GM13976 (cell line): ENCODE data around the gene F12.

Experiments used
- DNase-seq: peaks from one replicate; pipeline ENCODE4 v3.0.0; 2012; ENCODE audit warnings: low spot score
- in situ Hi-C: fragments of 300-500 bp; cut with MboI; formaldehyde crosslinking; loops from one replicate; pipeline ENCODE4 v1.12.0; 2022; ENCODE audit warnings: low sequenced_read_pairs, mixed read lengths, inconsistent platforms; ENCODE audit not compliant: unreplicated experiment
- TF ChIP-seq, protein P1 (sequence below): IDR thresholded peaks from 2 replicates; pipeline ENCODE4 v1.5.1; 2012; ENCODE audit warnings: borderline replicate concordance, mild to moderate bottlenecking; ENCODE audit not compliant: insufficient read depth; ENCODE audit errors: extremely low read depth, missing control alignments, control extremely low read depth

The F12 gene

DNA sequence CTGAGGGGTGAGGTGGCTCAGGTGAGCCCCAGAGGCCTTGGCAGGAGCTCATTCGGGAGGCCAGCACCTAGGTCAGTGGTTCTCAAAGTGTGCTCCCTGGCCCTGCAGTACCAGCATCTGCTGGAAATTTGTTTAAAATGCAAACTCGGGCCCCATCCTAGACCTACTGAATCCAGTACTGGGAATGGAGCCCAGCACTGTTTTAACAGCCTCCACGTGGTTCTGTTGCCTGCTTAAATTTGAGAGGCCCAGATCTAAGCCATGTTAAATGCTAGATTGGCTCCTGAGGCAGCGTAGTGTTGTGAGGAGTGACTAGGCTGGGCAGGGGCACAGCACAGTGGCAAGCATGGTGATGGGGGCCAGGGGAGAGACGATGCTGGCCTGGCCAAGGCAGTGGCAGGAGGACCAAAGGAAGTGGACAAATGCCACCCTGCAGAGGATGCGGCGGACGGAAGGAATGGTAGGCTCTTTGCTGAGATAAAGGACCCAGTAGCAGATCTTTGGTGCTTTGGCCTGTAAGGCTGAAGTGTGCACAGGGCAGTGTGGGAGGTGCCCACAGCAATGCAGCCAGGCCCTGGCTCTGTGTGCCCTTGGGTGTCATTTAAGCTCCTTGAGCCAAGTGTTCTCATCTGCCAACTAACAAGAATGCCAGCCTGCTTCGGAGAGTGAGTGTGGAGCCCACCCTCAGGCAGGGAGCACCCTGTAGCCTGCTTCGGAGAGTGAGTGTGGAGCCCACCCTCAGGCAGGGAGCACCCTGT, 41.5 kb upstream of the F12 start:
- in situ Hi-C loops, result loop anchor here (10.0 kb wide), 1 partner anchor 46 kb away; the partner anchor contains the start of genes F12 and PFN3
- DNase-seq, result no peak
- TF ChIP-seq, protein P1, sequence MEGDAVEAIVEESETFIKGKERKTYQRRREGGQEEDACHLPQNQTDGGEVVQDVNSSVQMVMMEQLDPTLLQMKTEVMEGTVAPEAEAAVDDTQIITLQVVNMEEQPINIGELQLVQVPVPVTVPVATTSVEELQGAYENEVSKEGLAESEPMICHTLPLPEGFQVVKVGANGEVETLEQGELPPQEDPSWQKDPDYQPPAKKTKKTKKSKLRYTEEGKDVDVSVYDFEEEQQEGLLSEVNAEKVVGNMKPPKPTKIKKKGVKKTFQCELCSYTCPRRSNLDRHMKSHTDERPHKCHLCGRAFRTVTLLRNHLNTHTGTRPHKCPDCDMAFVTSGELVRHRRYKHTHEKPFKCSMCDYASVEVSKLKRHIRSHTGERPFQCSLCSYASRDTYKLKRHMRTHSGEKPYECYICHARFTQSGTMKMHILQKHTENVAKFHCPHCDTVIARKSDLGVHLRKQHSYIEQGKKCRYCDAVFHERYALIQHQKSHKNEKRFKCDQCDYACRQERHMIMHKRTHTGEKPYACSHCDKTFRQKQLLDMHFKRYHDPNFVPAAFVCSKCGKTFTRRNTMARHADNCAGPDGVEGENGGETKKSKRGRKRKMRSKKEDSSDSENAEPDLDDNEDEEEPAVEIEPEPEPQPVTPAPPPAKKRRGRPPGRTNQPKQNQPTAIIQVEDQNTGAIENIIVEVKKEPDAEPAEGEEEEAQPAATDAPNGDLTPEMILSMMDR, result no peak

DNA sequence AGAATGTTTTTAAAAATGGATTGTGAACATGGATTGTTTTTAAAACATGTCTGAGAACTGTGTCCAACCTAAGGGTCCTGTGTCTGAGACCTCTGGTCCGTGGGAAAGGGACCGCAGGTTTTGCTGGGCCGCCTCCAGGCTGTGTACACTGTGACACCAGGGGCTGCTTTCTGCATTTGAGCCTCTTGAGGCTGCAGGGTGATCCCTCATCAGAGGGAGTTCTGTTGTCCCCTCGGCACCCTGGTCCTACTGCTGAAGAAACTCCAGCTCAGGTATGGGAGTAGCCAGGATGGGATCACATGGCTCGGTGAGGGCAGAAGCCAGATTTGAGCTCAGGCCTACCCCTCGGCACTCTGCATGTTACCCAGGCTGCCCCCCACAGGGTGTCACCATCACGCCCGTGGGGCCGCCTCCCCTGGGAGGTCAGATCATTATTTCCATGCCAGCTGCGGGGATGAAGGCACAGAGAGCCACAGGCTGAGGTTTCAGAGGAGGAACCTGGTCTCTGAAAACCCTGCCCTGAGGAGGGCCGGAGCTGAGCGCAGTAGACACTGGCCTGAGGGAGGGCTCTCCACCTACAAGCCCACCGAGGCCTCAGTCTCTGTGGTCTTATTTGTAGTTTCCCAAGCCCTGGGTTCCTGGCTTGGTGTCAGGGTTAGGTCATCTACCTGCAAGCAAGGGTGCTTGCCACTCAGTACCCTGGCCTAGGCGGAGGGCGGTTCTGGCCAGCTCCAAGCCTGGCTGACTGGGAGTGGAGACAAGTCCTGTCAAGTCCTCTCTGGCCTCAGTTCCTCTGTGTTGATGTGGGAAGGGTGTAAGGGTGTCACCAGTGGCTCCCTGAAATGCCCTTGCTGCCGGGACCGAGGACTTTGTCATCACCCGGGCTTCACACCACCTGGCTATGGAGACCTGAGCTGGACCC, 40.0 kb upstream of the F12 start:
- no peak for DNase-seq
- in situ Hi-C loops, result loop anchor here (10.0 kb wide), 1 partner anchor 45 kb away; the partner anchor contains the start of genes F12 and PFN3
- TF ChIP-seq, protein P1, result no peak

- DNase-seq, result no peak
- TF ChIP-seq, protein P1, result no peak
- in situ Hi-C loops, result no loop called here
Measured at GRCh38 chr5:177448244-177448950, 39.0 kb upstream of the F12 start.

DNA sequence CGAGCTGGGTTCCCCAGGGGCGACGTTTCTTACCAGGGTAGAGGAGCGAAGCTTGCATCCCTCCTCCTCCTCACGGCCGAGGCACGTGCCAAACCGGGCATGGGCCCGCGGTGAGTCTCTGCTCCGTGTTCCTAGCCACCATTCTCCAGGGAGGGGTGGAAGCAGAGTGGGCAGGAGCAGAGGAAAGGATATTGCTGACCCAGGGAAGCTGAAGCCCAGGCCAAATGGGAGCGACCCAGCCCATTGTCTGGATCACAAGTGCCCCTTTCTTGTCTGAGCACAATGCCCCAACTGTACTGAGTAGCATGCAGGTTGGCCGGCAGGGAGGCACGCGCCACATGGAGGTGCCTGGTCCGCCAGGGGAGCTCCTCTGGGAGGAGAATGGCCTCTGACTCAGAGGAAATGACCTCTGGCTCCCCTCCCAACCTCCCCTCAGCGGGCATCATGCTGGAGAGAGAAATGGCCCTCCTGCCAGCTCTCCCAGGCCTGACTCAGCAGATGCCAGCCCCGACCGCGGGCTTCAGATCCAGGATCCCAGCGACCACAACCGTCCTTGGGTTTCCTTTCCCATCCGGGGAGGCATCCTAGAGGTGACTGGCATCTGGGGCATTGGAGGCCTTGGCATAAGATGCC, 38.4 kb upstream of the F12 start:
- DNase-seq, result no peak
- in situ Hi-C loops, result no loop called here
- TF ChIP-seq, protein P1, result no peak

GRCh38 chr5:177447066-177447610, 37.8 kb upstream of the F12 start:
- in situ Hi-C loops, result no loop called here
- TF ChIP-seq, protein P1, result no peak
- peak; percentile 86 for DNase-seq
